SK-N-MC (cell line): ENCODE data around the gene HTR4.

Experiments
- EZH2 ChIP-seq: fragments of 200-600 bp; sonication (generic); IDR thresholded peaks from one replicate; pipeline ENCODE4 v1.6.1; 2017; ENCODE audit warnings: antibody characterized with exemption
- FOXP2 ChIP-seq: optimal IDR thresholded peaks from 2 replicates; pipeline ENCODE3; 2011; ENCODE audit warnings: mild to moderate bottlenecking, moderate library complexity; ENCODE audit not compliant: insufficient read depth; ENCODE audit errors: extremely low read length, control extremely low read depth
- POLR2AphosphoS5 ChIP-seq: IDR thresholded peaks from 2 replicates; pipeline ENCODE4 v1.6.1; 2012; ENCODE audit warnings: mild to moderate bottlenecking, low read depth, low read length, borderline replicate concordance

DNA sequence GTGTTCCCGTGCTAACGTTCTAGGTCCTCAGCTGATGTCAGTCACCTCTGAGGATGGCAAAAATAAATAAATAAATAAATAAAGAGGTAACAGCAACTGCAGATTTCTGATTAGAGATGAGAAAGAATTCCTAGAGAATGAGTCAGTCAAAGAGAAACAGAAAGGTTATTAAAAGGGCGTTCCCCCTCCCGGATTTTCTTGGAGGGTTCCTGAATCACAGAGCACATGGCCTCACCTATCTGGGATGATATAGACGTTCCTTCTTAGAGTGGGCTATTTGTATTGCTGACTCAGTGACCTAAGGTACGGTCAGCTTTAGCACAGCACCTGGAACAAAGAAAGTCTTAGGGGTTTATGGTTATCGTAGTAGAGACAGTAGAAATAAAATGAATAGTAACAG lies 30.6 kb downstream of the HTR4 start:
- TF ChIP-seq EZH2 = no peak
- no peak for TF ChIP-seq POLR2AphosphoS5
- no peak for TF ChIP-seq FOXP2
